HG03103 (cell line): ENCODE data around the gene TRPM1.

Experiments used
- ATAC-seq: cut with Tn5 transposase; IDR thresholded peaks from one replicate; pipeline ENCODE4 v1.9.1; 2021; ENCODE audit warnings: low read depth; ENCODE audit not compliant: unreplicated experiment

The TRPM1 gene

GRCh38 chr15:31086344-31086743 is 15.2 kb downstream of the TRPM1 start:
- no peak for ATAC-seq

DNA sequence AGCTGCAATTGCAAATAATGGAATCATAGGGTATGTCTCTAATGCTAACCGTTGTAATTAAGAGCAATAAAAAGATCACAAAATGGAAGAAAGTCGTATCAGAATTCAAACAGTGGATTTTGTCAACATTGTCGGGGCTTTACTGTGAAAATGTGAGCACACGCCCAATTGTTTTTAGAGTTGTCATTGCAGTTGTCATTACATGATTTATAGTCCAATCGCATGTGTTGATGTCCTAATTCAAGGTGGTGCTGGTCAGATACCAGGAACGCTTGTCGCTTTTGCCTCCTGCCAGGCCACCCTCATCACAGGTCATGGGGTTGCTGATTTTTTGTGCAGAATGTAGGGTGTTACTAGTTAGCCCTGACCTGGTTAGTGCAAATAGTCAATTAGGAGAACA is 16.2 kb downstream of the TRPM1 start:
- no peak for ATAC-seq

DNA sequence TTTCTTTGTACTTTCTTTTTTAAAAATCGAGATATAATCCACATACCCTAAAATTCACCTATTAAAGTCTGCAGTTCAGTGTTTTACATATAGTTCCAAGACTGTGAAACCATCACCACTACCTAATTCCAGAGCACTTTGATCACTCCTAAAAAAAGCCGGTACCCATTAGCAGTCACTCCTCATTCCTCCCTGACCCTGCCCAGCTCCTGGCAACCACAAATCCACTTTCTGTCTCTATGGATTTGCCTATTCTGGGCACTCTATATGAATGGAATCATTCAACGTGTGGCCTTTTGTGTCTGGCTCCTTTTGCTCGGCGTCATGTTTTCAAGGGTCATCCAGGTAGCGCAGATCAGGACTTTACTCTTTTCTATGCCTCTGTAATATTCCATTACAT is 17.3 kb downstream of the TRPM1 start:
- no peak for ATAC-seq

DNA sequence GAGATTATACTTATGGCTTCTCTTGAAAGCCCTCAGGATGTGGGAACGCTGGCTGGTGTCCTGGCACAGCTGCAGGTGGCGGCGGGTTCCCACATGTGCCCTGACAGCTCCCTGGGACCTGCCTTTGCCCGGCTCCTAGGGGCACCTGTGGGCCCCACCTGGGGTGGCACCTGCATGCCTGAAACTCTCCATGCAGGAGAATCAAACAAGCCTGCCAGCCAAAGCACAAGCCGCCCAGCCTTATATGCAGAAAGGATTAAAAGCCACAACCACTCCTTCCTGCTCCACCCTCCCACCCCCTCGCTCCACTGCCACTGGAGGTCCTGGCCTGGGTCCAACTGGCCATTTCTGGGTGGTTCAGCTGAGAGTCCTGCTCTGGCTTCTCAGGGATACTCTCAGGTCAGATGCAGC is 18.1 kb downstream of the TRPM1 start:
- ATAC-seq, result no peak

GRCh38 chr15:31082771-31083369 is 18.7 kb downstream of the TRPM1 start:
- no peak for ATAC-seq

DNA sequence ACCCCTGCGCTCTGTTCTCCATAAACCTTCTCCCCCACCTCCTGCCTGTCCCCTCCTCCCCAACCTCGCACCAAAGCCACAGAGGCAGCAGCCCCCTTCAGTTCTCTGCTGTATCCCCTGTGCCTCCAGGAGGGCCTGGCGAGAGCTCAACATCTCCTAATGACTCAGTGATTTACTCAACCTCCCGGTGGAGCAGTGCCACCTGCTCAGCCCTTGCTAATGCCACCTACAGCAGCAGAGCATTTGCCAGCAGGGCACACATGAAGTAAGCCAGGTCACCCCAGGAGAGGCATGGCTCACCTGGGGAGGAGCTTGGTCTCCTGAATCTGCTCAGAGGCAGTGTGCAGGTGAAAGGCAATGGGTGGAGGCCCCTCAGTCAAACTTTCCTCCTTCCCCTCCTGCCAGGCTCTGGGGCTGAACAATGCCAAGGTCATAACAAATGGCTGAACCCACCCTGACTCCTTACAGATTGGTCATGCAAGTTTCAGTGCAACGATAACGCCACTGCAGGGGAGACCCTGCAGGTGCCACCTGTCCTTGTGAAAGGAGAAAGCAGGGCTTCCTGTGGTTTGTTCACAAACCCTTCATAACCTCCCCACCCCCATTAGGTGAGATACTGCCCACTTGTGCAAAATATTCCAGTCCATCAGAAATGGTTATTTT is 19.8 kb downstream of the TRPM1 start:
- ATAC-seq, result no peak

GRCh38 chr15:31081056-31081455 is 20.5 kb downstream of the TRPM1 start:
- ATAC-seq, result no peak

DNA sequence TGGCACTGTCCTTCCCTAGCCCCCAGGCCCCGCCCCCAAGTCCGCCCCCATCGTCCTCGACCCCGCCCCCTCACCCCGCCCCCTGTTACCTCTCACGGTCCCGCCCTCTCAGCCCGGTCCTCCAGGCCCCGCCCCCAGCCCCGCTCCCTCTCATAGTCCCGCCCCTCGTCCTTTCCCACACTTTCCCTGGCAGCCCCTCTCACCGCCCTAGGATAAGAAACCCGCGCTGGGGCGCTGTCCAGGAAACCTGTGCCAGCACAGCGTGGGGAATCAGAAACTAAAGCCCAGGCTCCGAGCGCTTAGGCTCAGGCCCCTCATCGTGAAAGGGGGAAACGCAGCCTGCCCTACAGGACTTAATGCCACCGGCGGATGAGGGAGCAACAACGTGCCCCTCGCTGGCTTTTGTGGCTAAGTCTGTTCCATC is 20.9 kb downstream of the TRPM1 start:
- no peak for ATAC-seq

- no peak for ATAC-seq
Observed at GRCh38 chr15:31079519-31079918, 22.0 kb downstream of the TRPM1 start.

- no peak for ATAC-seq
Observed at GRCh38 chr15:31078471-31078870, 23.1 kb downstream of the TRPM1 start.

GRCh38 chr15:31077941-31078340 is 23.6 kb downstream of the TRPM1 start:
- ATAC-seq, result no peak

GRCh38 chr15:31077181-31077580 is 24.3 kb downstream of the TRPM1 start:
- no peak for ATAC-seq

DNA sequence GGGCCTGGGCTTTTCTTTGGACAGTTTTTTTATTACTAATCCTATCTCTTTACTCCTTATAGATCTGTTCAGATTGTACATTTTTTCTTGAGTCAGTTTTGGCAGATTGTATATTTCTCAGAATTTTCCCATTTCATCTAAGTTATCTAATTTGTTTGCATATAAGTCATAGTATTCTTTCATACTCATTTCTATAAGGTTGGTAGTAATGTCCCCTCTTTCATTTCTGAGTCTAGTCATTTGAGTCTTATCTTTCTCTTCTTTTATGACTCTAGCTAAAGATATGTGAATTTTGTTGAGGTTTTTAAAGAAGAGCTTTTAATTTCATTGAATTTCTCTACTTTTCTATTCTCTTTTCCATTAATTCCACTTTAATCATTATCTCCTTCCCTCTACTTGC is 27.2 kb downstream of the TRPM1 start:
- ATAC-seq, result no peak

DNA sequence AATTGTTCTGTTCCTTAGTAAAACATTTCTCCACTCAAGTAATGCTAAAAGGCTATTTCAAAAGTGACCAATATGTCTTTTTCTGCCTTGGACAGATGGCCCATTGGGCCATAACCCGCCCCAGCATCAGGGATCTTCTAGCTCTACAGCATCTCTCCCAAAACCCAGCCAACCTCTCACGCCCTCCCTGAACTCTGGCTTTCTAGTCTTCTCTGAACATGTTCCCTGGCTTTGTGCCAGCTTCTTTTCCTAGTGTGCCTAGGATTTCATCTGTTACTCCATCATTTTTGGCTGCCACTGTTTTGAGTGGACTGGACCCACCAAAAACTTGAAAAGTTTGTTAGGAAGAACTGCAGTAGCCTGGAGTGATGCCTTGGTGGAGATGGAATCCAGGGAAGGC is 30.7 kb downstream of the TRPM1 start:
- ATAC-seq, result no peak

DNA sequence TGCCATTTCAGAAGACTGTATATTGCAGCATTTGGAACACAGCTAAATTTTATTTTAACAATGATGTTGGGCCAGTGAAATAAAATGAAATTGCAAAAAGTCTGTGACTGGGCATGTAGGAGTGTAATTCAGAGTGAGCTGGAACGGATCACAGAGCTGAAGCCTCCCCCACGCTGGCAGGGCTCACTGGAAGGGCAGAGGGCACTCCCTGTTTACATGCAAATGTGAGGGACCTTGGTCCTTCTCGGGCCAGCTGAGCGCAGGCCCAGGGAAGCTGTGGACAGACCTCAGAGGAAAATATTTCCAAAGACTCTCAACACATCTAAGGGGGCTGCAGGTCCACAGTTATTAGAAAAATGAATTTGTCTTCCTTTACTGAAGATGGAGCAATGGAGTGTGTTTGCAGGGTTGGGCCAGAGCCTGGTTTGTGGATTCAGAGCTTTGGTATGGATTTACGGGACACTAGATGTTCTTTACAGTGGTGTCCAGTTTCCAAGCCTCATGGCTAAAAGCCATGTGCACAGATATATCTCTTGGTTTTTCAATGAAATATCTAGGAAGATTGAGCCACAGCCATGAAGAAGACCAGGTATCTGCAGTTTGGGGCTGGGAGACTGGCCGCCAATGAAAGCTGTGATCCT is 32.0 kb downstream of the TRPM1 start:
- no peak for ATAC-seq

DNA sequence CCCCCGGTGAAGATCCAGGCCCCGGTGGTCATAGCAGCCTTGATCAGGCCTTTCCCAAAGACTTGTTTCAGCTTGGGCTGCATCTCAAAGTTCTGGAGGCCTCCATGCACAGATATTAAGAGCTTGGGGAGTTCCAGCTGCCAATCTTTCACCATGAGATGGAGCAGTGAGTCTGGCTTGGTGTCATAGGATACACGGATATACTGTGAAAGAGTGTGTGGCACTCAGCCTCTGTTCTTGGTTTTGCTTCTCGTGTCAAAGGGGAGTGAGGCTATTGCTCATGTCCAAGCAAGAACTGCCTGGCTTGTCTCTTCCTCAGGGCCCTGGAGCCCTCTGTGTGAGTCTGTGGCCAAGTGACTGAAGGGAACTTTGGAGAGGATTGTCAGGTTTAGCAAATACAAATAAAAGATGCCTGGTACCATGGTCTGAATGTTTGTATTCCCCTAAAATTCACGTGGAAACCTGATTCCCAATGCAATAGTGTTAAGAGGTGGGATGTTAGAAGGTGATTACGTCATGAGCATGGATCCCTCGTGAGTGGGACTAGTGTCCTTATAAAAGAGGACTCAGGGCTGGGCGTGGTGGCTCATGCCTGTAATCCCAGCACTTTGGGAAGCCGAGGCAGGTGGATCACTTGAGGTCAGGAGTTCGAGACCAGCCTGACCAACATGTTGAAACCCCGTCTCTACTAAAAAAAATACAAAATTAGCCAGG is 33.5 kb downstream of the TRPM1 start:
- ATAC-seq, result no peak

DNA sequence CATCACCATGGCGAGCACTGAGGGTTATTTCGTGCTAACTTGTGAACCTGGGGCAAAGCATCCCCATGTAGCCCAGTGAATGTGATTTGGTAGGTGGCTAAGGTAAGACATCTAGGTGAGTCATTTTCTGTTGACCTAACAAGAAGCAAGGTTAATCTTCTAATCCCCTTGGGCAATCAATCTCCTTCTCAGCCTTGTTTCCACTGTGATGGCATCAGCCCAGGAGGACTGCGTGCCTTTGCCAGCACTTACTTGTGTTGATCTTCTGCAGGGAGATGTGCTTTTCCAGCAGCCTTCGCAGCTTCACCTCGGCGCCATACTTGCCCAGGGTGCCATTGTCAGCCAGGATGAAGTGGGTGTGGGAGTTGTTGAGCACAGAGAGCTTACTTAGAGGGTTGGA is 35.7 kb downstream of the TRPM1 start:
- no peak for ATAC-seq

DNA sequence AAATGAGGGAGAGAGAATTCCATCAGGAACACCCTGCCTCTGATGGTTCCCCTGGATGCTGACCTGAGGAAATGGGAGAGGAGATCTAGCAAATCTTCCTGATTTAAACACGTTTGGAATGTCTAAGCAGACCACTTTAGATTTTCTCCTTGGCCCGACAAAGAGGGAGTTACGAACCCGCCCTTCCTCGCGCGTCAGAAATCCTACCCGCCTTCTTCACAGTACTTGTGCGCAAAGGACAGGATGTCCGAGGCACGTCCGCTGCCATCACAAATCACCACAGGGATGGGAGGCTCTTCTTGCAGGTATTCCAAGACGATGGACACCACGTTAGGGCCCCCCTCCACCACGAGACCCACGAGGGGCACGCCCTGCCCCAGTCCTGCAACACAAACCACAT is 38.6 kb downstream of the TRPM1 start:
- ATAC-seq, result no peak

DNA sequence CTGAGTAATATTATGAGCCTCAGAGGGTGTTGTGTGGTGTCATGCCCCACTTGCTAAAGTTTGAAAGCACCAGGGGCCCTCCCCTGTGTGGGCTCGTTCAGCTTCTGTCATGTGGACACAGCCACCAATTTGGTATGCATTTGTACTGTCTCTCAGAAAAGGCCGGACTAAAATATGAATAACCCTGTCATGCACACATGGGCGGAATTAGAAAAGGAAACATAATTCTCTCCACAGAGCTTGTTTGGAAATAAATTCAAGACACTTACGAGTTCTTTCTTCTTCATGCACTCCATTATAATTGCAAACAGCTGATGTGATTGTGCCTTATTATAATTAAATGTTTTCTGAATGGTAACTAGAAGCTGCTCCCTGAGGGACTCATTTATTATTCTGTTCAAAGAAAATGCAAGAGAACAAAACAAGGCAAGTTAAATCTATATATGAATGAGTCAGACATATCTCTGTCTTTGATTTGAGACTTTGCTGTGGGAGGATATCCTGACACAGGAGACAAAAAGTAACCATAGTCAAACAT is 39.1 kb downstream of the TRPM1 start:
- no peak for ATAC-seq

- ATAC-seq, result no peak
Observed at GRCh38 chr15:31060429-31061140, 40.9 kb downstream of the TRPM1 start.
